ENCODE results near the gene ANO9. TPM values are rescaled to one million over a fixed set of nuclear protein-coding genes. Genes with fewer than 3 reads are reported as not detected.

Gene ANO9
- total RNA-seq, 1 donor from 2014 or later: 21.6 TPM

DNA sequence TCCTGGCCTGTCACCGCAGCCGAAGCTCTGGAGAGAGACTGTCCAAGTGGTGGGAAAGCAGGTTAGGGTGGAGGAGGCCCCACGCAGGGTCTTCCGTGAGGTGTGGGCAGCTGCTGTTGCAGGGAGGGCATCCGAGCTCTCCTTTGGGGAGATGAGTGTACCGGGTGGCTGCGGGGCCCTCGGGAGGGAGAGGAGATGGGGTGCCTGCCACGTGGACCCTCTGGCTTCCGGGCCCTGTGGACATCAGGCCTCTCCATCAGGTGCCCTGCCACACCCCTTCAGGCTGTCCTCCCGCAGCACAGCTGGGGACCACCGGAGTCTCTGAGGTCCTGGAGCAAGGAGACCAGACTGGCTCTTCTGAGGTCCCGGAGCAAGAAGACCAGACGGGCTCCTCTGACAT is 9.9 kb upstream of the ANO9 start:
- Histone ChIP-seq H3K4me1 (peaks cover 30% of the 10 kb centered on the region), H3K9me3 (no peaks in the 10 kb centered on the region), H3K4me3 (peak overlapping the region; percentile 99), H3K27me3 (ENCODE audit: low read depth) (no peaks in the 10 kb centered on the region), H3K36me3 (peaks cover 24% of the 10 kb centered on the region), H3K27ac (peak overlapping the region; percentile 90)
- no peak for ATAC-seq
- TF ChIP-seq, protein P1, sequence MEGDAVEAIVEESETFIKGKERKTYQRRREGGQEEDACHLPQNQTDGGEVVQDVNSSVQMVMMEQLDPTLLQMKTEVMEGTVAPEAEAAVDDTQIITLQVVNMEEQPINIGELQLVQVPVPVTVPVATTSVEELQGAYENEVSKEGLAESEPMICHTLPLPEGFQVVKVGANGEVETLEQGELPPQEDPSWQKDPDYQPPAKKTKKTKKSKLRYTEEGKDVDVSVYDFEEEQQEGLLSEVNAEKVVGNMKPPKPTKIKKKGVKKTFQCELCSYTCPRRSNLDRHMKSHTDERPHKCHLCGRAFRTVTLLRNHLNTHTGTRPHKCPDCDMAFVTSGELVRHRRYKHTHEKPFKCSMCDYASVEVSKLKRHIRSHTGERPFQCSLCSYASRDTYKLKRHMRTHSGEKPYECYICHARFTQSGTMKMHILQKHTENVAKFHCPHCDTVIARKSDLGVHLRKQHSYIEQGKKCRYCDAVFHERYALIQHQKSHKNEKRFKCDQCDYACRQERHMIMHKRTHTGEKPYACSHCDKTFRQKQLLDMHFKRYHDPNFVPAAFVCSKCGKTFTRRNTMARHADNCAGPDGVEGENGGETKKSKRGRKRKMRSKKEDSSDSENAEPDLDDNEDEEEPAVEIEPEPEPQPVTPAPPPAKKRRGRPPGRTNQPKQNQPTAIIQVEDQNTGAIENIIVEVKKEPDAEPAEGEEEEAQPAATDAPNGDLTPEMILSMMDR (IDR thresholded peaks at IDR 0.05): no peak
- intact Hi-C loops (cut with DNase I): no loop called here
- DNase-seq: no peak

DNA sequence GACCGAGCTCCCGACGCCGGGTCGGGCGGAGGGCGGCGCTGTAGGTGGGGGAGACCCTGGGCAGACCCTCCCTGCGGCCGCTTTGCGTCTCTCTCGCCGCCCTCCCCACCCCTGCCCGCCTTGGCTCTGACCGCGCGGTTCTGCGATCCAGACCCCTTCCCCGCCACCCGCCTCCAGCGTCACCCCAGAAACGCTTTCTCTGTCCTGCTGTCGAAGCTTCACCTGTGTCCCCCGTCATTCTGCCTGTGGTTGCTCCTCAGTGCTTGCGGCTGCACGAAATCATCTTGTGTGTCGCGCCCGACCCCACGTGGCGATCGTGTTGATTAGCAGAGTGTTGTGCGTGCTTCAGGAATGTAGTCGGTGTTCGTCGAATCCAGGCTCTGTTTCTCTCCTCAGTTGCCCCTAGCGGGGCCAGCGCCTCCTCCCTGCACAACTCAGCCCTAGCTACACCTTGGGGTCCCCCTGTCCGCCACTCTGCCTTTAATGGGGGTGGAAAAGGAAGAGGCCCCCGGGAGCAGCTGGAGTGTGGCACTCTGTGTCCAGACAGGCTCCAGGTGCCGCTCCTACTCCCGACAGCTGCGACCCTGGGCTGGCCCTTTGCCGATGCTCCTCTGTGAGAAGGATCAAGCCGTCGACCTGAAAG is 9.1 kb upstream of the ANO9 start:
- DNase-seq (peak; percentile 82), ATAC-seq (peak; percentile 38 to 58)
- intact Hi-C loops (cut with DNase I): no loop called here
- Histone ChIP-seq H3K9me3 (no peaks in the 10 kb centered on the region), H3K27me3 (ENCODE audit: low read depth) (no peaks in the 10 kb centered on the region), H3K27ac (peak overlapping the region; percentile 90), H3K36me3 (peaks cover 24% of the 10 kb centered on the region), H3K4me1 (peaks cover 30% of the 10 kb centered on the region), H3K4me3 (peak overlapping the region; percentile 99)
- TF ChIP-seq, protein P1 (IDR thresholded peaks at IDR 0.05): peak; percentile 29

DNA sequence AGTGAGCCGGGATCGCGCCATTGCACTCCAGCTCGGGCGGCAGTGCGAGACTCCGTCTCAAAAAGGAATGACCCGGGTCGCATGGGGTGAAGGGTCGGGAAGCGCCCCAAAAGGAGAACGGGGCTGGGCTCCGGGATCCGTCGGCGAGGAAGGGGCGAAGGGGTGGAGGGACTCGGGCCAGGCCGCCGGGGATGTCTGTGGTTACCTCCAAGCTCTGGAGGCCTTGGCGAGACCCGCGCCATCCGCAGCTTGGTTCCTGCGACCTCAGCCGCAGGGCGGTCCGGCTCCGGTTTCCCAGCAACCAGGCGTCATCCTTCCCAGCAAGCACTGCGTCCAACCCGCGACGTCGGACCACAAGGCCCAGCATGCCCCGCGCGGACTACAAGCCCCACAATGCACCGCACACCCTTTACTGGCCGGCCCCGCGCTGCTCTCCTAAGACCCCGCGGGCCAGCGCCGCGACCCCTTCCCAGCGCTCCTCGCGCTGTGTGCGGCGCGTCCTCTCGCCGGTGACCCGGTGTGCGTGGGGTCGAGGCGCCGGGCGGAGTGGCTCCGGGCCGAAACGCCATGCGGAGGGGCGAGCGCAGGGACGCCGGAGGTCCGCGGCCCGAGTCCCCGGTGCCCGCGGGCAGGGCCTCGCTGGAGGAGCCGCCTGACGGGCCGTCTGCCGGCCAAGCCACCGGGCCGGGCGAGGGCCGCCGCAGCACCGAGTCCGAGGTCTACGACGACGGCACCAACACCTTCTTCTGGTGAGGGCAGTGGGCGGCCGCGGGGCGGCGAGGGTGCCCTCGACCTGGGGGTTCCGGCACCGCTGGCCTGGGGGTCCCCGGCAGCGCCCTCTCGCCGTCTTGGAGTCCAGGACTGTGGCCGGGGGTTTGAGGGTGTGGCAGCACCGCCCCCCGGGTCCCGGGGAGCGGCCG is 8.3 kb upstream of the ANO9 start, which contains the start of gene PTDSS2:
Gene PTDSS2, plus strand, starts transcription at position 391 of the 920 bp plus-strand sequence. Its CDS starts 177 bp downstream, at position 568.
- TF ChIP-seq, protein P1 (IDR thresholded peaks at IDR 0.05): no peak
- peaks cover 24% of the 10 kb centered on the region for H3K36me3 ChIP-seq
- H3K4me3 ChIP-seq: peak within 1 kb of the TSS; percentile 99

DNA sequence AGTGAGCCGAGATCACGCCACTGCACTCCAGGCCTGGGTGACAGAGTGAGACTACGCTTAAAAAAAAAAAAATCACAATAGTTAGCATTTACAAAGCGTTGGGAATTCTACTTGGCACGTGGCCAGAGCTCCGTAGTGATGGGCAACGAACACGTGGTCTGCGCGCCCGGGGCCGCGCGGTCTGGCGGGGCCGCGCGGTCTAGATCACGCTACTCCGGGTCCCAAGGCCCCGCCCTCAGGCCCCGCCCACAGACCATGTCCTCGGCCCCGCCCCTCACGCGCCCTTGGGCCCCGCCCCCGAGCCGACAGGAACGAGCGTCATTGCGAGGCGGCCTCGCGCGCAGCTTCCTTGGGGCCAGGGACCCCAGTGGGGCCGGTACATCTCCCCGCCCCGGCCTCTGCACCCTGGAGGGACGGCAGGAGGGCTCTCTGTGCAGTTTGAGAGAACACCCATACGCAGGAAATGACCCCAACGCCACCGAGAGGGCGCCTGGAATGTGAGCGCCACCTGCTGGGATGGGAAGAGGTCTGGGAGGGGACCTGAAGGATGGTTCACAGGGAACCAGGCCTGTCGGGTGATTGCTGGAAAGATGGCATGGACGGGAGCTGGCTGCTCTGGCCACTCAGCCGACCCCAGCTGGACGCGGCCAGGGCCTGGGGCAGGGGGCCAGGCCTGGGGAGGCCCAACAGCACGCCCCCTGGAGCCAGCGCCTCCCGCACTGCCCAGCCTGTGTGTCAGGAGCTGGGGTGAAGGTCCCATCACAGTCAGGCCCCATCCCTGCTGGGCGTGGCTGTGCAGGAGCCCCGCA is 6.3 kb upstream of the ANO9 start:
- Histone ChIP-seq H3K27me3 (ENCODE audit: low read depth) (no peaks in the 10 kb centered on the region), H3K4me1 (peaks cover 45% of the 10 kb centered on the region), H3K4me3 (peak overlapping the region; percentile 71), H3K9me3 (no peaks in the 10 kb centered on the region), H3K27ac (peak overlapping the region; percentile 90), H3K36me3 (peaks cover 12% of the 10 kb centered on the region)
- TF ChIP-seq, protein P1 (IDR thresholded peaks at IDR 0.05): peak; percentile 81
- peak; percentile 89 to 92 for ATAC-seq
- intact Hi-C loops (cut with DNase I): no loop called here
- DNase-seq: peak; percentile 98

More for the DNA sequence above, 8.3 kb upstream of the ANO9 start, which contains the start of gene PTDSS2:
- DNase-seq (peak; percentile 98), ATAC-seq (peak; percentile 93)
- intact Hi-C loops (cut with DNase I): no loop called here
- Histone ChIP-seq H3K27me3 (ENCODE audit: low read depth) (no peaks in the 10 kb centered on the region), H3K4me1 (peaks cover 30% of the 10 kb centered on the region), H3K27ac (peak within 1 kb of the TSS; percentile 90), H3K9me3 (no peaks in the 10 kb centered on the region)

DNA sequence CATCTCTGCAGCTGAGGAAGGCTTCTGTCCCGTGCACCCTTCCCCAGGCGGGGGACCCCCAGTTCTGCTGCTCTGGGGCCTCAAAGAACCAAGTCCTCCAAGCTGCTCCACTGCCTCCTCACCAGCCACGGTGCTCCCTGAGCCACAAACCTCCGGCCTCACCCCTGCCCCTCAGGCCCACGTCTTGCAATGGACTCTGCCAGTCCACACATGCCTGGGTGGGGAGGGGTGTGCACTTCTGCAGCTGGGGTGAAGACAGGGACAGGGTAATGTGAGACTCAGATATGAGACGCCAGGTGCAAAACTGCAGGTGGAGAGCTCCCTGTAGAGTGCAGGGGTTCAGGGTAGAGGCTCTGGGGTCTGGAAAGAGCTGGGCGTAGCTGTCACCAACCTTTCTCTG is 5.1 kb upstream of the ANO9 start:
- Histone ChIP-seq H3K27ac (no peak overlapping the region), H3K4me1 (peaks cover 47% of the 10 kb centered on the region), H3K36me3 (no peaks in the 10 kb centered on the region), H3K27me3 (ENCODE audit: low read depth) (peaks cover 2% of the 10 kb centered on the region), H3K9me3 (no peaks in the 10 kb centered on the region), H3K4me3 (no peak overlapping the region)
- no peak for ATAC-seq
- peak; percentile 54 for DNase-seq
- intact Hi-C loops (cut with DNase I): no loop called here
- TF ChIP-seq, protein P1 (IDR thresholded peaks at IDR 0.05): no peak
